HEK293 (cell line): ENCODE data around the gene FERMT1.

Experiments used
- PATZ1 ChIP-seq: fragments of 450-650 bp; formaldehyde crosslinking; IDR thresholded peaks from 2 replicates; pipeline ENCODE4 v1.5.1; 2016; ENCODE audit warnings: missing biosample characterization, missing genetic modification characterization
- ZBTB49 ChIP-seq: fragments of 450-650 bp; formaldehyde crosslinking; IDR thresholded peaks from 2 replicates; pipeline ENCODE4 v1.5.1; 2016; ENCODE audit warnings: missing biosample characterization, missing genetic modification characterization, low read depth

GRCh38 chr20:6120491-6120988, 2.3 kb downstream of the FERMT1 start:
- TF ChIP-seq PATZ1 (no peak), ZBTB49 (tag by site-specific recombination) (no peak)
